Muscle of leg (tissue), 11 donors: ENCODE results near the gene GFPT2. TPM values are rescaled to one million over a fixed set of nuclear protein-coding genes. Genes with fewer than 3 reads are reported as not detected.

Experiments
- DNase-seq: peaks from one replicate; pipeline ENCODE4 v3.0.0; 2013
- H3K27ac ChIP-seq: one replicate; pipeline ENCODE4 v1.5.1; 2013; ENCODE audit warnings: mild to moderate bottlenecking, low read length, control low read depth
- H3K27me3 ChIP-seq: one replicate; pipeline ENCODE4 v1.6.1; 2013; ENCODE audit warnings: low read length; ENCODE audit not compliant: control insufficient read depth, insufficient read depth
- H3K36me3 ChIP-seq: one replicate; pipeline ENCODE4 v1.6.1; 2013; ENCODE audit warnings: low read length; ENCODE audit not compliant: control insufficient read depth, insufficient read depth
- H3K4me1 ChIP-seq: one replicate; pipeline ENCODE4 v1.6.1; 2013; ENCODE audit warnings: low read length; ENCODE audit not compliant: control insufficient read depth, insufficient read depth
- H3K4me3 ChIP-seq: one replicate; pipeline ENCODE4 v1.5.1; 2013; ENCODE audit warnings: low read length, control low read depth
- H3K9me3 ChIP-seq: replicated peaks from 2 replicates; pipeline ENCODE4 v1.6.1; 2013; ENCODE audit warnings: low read depth, low read length; ENCODE audit not compliant: control insufficient read depth
- WGBS: methylation state at CpG from one replicate; pipeline ENCODE4 v1.1.5; 2013; ENCODE audit warnings: missing lambda C conversion rate; ENCODE audit not compliant: insufficient coverage; 5-methylcytosine and 5-hydroxymethylcytosine counted together
- polyA plus RNA-seq, 8 donors: library from polyadenylated mRNA; unstranded; fragments of 120-200 nt; gene quantifications; one replicate each; pipeline versions ENCODE4 v1.2.1 to v1.2.3, GENCODE V29; 2013; ENCODE audit warnings: inconsistent platforms in 1 of 8, low replicate concordance in 1 of 8; ENCODE audit not compliant: insufficient read length in 8 of 8, insufficient read depth in 1 of 8
- total RNA-seq: library from RNA; stranded (reverse); fragments of 120-200 nt; gene quantifications from one replicate; pipeline ENCODE4 v1.2.4, GENCODE V29; 2013

Gene GFPT2
- total and polyA plus RNA-seq, 9 donors = 7.0 to 12.2 (median 10.4) TPM

DNA sequence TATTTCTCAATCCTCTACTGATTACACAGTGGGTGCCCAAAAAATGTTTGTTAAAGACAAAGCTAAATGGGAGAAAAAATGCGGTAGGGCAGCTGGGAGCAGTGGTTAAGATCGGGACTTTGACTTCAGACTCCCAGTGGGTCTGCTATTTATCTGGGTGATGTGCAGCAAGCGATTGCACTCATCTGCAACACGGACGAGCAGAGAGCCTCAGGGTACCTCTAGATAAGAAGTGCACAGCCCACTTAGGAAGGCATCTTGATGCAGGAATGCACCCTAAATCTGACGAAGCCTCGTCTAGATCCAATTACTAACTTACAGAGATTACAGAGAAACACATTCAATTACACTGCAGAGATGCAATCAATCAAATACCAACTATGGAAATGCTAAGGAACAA is 65.3 kb downstream of the GFPT2 start:
- WGBS = 74% methylated on average over 6 of the region's 7 CpGs
- H3K9me3 ChIP-seq = no peaks in the 10 kb centered on the region
- no peaks in the 10 kb centered on the region for H3K27me3 ChIP-seq

GRCh38 chr5:180287404-180287803 is 65.7 kb downstream of the GFPT2 start:
- Histone ChIP-seq H3K4me1 (peaks cover 17% of the 10 kb centered on the region), H3K27me3 (no peaks in the 10 kb centered on the region), H3K27ac (no peak overlapping the region), H3K36me3 (no peaks in the 10 kb centered on the region), H3K4me3 (no peak overlapping the region), H3K9me3 (no peaks in the 10 kb centered on the region)
- WGBS = 77% methylated on average over 1 of the region's 2 CpGs
- no peak for DNase-seq

More for the DNA sequence above, 65.3 kb downstream of the GFPT2 start:
- Histone ChIP-seq H3K4me1 (peaks cover 16% of the 10 kb centered on the region), H3K27ac (no peak overlapping the region), H3K36me3 (no peaks in the 10 kb centered on the region), H3K4me3 (no peak overlapping the region)
- DNase-seq = no peak

- no peak overlapping the region for H3K27ac ChIP-seq
- H3K9me3 ChIP-seq = no peaks in the 10 kb centered on the region
- whole genome bisulfite sequencing = 68% methylated on average over 9 of the region's 10 CpGs
- no peaks in the 10 kb centered on the region for H3K27me3 ChIP-seq
- DNase-seq = no peak
- H3K36me3 ChIP-seq = peaks cover 9% of the 10 kb centered on the region
- no peak overlapping the region for H3K4me3 ChIP-seq
- peaks cover 11% of the 10 kb centered on the region for H3K4me1 ChIP-seq
These were observed 69.0 kb downstream of the GFPT2 start for GRCh38 chr5:180284149-180284548.

DNA sequence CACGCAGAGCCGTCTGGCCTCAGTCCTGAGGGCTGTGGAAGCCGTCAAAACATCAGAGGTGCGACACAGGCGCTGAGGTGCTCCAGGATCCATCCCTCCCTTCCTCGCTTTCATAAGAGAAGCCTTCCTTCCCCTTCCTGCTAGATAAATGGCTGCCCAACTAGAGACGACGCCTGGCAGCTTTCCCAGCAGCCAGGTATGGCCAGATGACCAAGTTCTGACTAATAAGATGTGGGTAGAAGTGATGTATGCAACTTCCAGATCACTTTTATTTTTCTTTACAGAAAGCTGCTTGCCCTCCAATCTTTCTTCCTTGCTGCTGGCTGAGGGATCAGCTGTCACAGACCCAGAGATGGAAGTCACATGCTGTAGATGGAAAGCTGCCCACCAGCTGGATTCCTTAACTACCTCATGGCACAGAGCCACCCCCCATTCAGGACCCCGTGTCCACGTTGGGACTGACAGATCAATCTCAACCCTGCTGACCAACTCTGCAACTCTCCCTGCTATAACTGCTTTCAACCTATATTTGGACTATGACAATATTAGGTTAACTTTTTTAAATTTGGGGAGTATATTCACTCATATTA is 70.0 kb downstream of the GFPT2 start:
- Histone ChIP-seq H3K4me3 (no peak overlapping the region), H3K27ac (no peak overlapping the region), H3K27me3 (no peaks in the 10 kb centered on the region), H3K9me3 (no peaks in the 10 kb centered on the region), H3K36me3 (peaks cover 11% of the 10 kb centered on the region), H3K4me1 (peaks cover 11% of the 10 kb centered on the region)
- DNase-seq = peak; percentile 26
- WGBS = 56% methylated on average over 7 of the region's 10 CpGs

DNA sequence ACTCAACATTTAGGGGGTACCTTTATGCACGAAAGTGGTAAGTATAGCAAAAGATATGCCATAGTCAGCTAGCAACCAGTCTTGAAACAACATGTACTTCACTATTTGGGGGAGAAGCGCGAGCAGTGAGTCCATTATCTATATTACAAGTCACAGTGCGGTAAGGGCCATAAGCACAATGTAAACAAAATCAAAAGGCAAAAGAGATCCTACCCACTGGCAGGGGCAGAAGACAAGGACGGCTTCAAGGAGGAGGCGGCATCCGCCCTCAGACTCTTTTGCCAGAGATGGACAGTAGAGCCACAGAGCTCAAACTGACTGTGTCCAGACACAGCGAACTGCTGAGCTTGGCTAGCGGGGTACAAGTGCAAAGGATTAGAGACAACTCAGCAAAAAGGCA is 70.9 kb downstream of the GFPT2 start:
- H3K27ac ChIP-seq = no peak overlapping the region
- no peak for DNase-seq
- 94% methylated on average over 5 of the region's 9 CpGs for WGBS
- H3K4me3 ChIP-seq = no peak overlapping the region
- peaks cover 13% of the 10 kb centered on the region for H3K36me3 ChIP-seq
- H3K9me3 ChIP-seq = no peaks in the 10 kb centered on the region
- H3K4me1 ChIP-seq = peaks cover 11% of the 10 kb centered on the region
- no peaks in the 10 kb centered on the region for H3K27me3 ChIP-seq

DNA sequence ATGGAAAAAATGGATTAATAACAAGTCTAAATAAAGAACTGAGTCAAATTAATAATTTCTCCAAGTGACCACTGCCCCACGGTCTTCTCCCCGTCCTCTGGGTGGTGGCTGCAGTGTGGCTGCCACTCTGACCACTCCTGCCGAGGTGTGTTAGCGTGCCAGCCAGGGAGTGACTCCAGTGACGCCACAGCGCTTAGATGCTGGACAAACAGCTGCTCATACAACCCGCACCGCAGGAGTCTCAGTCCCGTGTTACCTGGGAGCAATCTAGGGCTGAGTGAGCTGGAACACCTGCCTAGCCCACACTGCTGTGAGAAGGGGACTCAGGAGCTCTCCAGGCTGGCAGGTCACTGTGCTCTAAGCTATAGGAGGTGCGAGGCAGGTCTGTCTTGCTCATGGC is 71.4 kb downstream of the GFPT2 start:
- peaks cover 13% of the 10 kb centered on the region for H3K36me3 ChIP-seq
- H3K4me1 ChIP-seq = peaks cover 11% of the 10 kb centered on the region
- H3K9me3 ChIP-seq = no peaks in the 10 kb centered on the region
- H3K27ac ChIP-seq = no peak overlapping the region
- no peak for DNase-seq
- H3K4me3 ChIP-seq = no peak overlapping the region
- H3K27me3 ChIP-seq = no peaks in the 10 kb centered on the region
- 90% methylated on average over 9 of the region's 10 CpGs for WGBS

- peaks cover 22% of the 10 kb centered on the region for H3K36me3 ChIP-seq
- H3K4me1 ChIP-seq = no peaks in the 10 kb centered on the region
- H3K4me3 ChIP-seq = no peak overlapping the region
- no CpG with 5 or more reads among the region's 1 CpG for WGBS
- no peak for DNase-seq
- H3K27me3 ChIP-seq = no peaks in the 10 kb centered on the region
- no peak overlapping the region for H3K27ac ChIP-seq
- peaks cover 9% of the 10 kb centered on the region for H3K9me3 ChIP-seq
These were observed 78.4 kb downstream of the GFPT2 start for GRCh38 chr5:180274695-180275094.

- 92% methylated on average over 6 of the region's 7 CpGs for WGBS
- Histone ChIP-seq H3K36me3 (peaks cover 24% of the 10 kb centered on the region), H3K27ac (no peak overlapping the region)
These were observed 81.9 kb downstream of the GFPT2 start for GRCh38 chr5:180271221-180271620.

GRCh38 chr5:180259260-180259611 is 93.9 kb downstream of the GFPT2 start:
- no CpG with 5 or more reads among the region's 3 CpGs for WGBS
- Histone ChIP-seq H3K4me3 (no peak overlapping the region), H3K4me1 (no peaks in the 10 kb centered on the region), H3K27me3 (no peaks in the 10 kb centered on the region), H3K9me3 (peaks cover 78% of the 10 kb centered on the region), H3K36me3 (peaks cover 54% of the 10 kb centered on the region), H3K27ac (no peak overlapping the region)
- DNase-seq = no peak

More at GRCh38 chr5:180271221-180271620, 81.9 kb downstream of the GFPT2 start:
- Histone ChIP-seq H3K9me3 (peaks cover 17% of the 10 kb centered on the region), H3K4me3 (no peak overlapping the region), H3K27me3 (no peaks in the 10 kb centered on the region), H3K4me1 (no peaks in the 10 kb centered on the region)
- DNase-seq = no peak

DNA sequence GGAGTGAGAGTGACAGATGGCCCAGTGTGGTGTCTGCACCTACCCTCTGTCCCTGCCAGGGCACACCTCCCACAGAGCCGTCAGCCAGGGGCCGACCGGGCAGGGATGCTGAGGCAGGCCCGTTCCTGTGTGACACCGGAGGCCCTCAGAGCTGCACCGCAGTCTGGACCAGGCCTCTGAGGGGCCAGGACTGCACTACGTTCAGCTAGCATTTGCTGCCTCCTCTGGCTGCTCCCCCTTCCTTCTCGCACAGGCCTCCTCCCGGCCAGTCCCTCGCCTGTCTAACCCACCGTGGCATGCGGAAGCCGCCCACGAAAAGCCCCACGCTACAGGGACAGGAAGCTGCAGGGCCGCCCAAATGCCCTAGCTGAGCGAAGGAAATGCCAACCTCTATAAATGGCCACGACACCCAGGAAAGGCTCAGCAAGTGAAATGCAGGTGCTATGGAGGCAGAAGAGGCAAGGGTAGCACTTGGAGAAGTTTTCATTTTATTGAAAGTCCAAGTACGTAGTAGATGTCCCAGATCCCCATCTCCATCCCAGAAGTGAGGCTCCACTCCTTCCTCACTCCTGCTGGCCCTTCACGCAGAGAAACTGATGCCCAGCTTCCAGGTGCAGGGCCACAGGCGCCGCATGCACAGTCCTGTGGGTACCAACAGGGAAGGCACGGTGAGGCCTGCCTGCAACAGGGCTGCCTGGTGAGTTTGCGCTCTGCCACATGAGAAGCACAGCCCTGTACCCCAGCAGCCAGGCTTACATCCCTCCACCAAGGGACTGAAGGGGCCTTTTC is 99.9 kb downstream of the GFPT2 start:
- WGBS = 95% methylated on average over 22 of the region's 24 CpGs
- Histone ChIP-seq H3K27me3 (no peaks in the 10 kb centered on the region), H3K4me3 (no peak overlapping the region), H3K36me3 (peaks cover 40% of the 10 kb centered on the region), H3K9me3 (peaks cover 56% of the 10 kb centered on the region), H3K27ac (no peak overlapping the region), H3K4me1 (no peaks in the 10 kb centered on the region)
- DNase-seq = no peak
